Measurements from ENCODE around the gene PDE1C.

The PDE1C gene

GRCh38 chr7:31991406-31991805, 78.8 kb downstream of the PDE1C start:
- DNase-seq (ENCODE audit: low spot score), result no peak

- no peak for DNase-seq (ENCODE audit: low spot score)
Measured at GRCh38 chr7:31986878-31987518, 83.2 kb downstream of the PDE1C start.

GRCh38 chr7:31982962-31983361, 87.2 kb downstream of the PDE1C start:
- no peak for DNase-seq (ENCODE audit: low spot score)

GRCh38 chr7:31981874-31982390, 88.3 kb downstream of the PDE1C start:
- DNase-seq (ENCODE audit: low spot score), result no peak

GRCh38 chr7:31979690-31980330, 90.4 kb downstream of the PDE1C start:
- DNase-seq (ENCODE audit: low spot score), result no peak

- no peak for DNase-seq (ENCODE audit: low spot score)
Measured at GRCh38 chr7:31975546-31975945, 94.7 kb downstream of the PDE1C start.

- DNase-seq (ENCODE audit: low spot score), result no peak
Measured at GRCh38 chr7:31974351-31974750, 95.9 kb downstream of the PDE1C start.

- no peak for DNase-seq (ENCODE audit: low spot score)
Measured at GRCh38 chr7:31971049-31971667, 99.0 kb downstream of the PDE1C start.

- DNase-seq (ENCODE audit: low spot score), result no peak
Measured at GRCh38 chr7:31970501-31970900, 99.7 kb downstream of the PDE1C start.

- no peak for DNase-seq (ENCODE audit: low spot score)
Measured at GRCh38 chr7:31963569-31964175, 106.5 kb downstream of the PDE1C start.

GRCh38 chr7:31962246-31962645, 108.0 kb downstream of the PDE1C start:
- DNase-seq (ENCODE audit: low spot score), result no peak

GRCh38 chr7:31958226-31958625, 112.0 kb downstream of the PDE1C start:
- no peak for DNase-seq (ENCODE audit: low spot score)

- DNase-seq (ENCODE audit: low spot score), result no peak
Measured at GRCh38 chr7:31957756-31958155, 112.5 kb downstream of the PDE1C start.

GRCh38 chr7:31957090-31957720, 113.0 kb downstream of the PDE1C start:
- DNase-seq (ENCODE audit: low spot score), result peak; percentile 18

- no peak for DNase-seq (ENCODE audit: low spot score)
Measured at GRCh38 chr7:31955641-31956040, 114.6 kb downstream of the PDE1C start.

- DNase-seq (ENCODE audit: low spot score), result no peak
Measured at GRCh38 chr7:31955021-31955420, 115.2 kb downstream of the PDE1C start.

- no peak for DNase-seq (ENCODE audit: low spot score)
Measured at GRCh38 chr7:31954500-31954899, 115.7 kb downstream of the PDE1C start.

- DNase-seq (ENCODE audit: low spot score), result no peak
Measured at GRCh38 chr7:31953432-31953831, 116.8 kb downstream of the PDE1C start.

- DNase-seq (ENCODE audit: low spot score), result no peak
Measured at GRCh38 chr7:31950091-31950755, 120.0 kb downstream of the PDE1C start.

- peak; percentile 70 for DNase-seq (ENCODE audit: low spot score)
Measured at GRCh38 chr7:31948029-31948428, 122.2 kb downstream of the PDE1C start.

GRCh38 chr7:31940167-31940566, 130.0 kb downstream of the PDE1C start:
- no peak for DNase-seq (ENCODE audit: low spot score)

GRCh38 chr7:31939076-31939475, 131.1 kb downstream of the PDE1C start:
- DNase-seq (ENCODE audit: low spot score), result no peak
